Fibroblast of villous mesenchyme (primary cell): ENCODE data around the gene HYOU1. TPM values are rescaled to one million over a fixed set of nuclear protein-coding genes. Genes with fewer than 3 reads are reported as not detected.

ENCODE experiments used
- DNase-seq: peaks from one replicate; pipeline ENCODE4 v3.0.0-alpha.2; 2010; ENCODE audit warnings: low read depth
- H3K4me3 ChIP-seq: 2 replicates; pipeline ENCODE4 v1.5.1; 2011; ENCODE audit warnings: low read depth, mild to moderate bottlenecking, low read length
- small RNA-seq: library from RNA; depleted of rRNA; stranded (forward); fragments of <200 nt; gene quantifications from one replicate; pipeline ENCODE3, GENCODE V24; 2012
- total RNA-seq: library from RNA; depleted of rRNA; stranded (reverse); fragments of >200 nt; gene quantifications from 2 replicates; pipeline ENCODE4 v1.2.3, GENCODE V29; 2012
- TF ChIP-seq, protein P1 (sequence below): IDR thresholded peaks from 2 replicates; pipeline ENCODE4 v1.5.1; 2012; ENCODE audit warnings: low read depth, mild to moderate bottlenecking, low read length; ENCODE audit not compliant: insufficient read depth

The HYOU1 gene
- total RNA-seq, 1 donor = 174 TPM

DNA sequence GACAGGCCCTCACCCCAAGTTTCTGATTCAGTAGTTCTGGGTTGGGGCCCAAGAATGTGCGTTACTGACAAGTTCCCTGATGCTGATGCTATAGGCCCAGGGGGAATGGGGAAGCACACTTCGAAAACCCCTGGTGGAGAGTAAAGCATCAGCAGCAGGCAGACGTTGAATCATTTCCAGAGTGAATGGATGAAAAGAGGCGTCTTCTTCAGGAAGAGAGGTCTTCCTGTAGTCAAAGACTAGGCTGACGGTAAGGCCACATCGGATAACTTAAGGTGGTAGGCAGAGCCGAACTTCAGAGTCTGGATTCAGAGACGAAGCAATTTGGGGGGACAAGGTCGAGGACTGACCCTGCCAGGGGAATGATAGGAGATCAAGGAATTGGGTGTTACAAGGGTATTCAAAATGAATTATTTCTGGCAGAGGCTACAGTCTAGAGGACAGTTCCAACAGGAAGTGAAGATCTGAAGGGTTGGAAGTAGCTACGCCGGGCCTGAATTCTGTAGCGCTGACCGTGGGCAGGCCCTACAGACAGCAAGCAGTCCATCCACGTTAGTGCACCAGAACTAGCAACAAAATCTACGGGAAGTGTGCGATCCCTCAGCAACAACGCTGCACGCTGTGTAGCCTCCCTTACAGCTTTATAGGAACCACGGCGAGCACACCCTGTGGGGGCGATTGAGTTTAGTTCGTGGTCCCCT lies 59.9 kb downstream of the HYOU1 start:
- no peak for DNase-seq
- H3K4me3 ChIP-seq = peak overlapping the region; percentile 89
- TF ChIP-seq, protein P1, sequence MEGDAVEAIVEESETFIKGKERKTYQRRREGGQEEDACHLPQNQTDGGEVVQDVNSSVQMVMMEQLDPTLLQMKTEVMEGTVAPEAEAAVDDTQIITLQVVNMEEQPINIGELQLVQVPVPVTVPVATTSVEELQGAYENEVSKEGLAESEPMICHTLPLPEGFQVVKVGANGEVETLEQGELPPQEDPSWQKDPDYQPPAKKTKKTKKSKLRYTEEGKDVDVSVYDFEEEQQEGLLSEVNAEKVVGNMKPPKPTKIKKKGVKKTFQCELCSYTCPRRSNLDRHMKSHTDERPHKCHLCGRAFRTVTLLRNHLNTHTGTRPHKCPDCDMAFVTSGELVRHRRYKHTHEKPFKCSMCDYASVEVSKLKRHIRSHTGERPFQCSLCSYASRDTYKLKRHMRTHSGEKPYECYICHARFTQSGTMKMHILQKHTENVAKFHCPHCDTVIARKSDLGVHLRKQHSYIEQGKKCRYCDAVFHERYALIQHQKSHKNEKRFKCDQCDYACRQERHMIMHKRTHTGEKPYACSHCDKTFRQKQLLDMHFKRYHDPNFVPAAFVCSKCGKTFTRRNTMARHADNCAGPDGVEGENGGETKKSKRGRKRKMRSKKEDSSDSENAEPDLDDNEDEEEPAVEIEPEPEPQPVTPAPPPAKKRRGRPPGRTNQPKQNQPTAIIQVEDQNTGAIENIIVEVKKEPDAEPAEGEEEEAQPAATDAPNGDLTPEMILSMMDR = peak; percentile 13

Small RNA genes lying within 50 kb of the gene (small RNA-seq; reads per million reads assigned to genes)
- gene AP003392.2 (not detected), gene RF00017 (not detected), gene RF00019 (not detected)

Other genes with a start within 250 kb of the HYOU1 start
- gene CXCR5, start 173.3 kb downstream of the HYOU1 start, total RNA-seq = not detected in 2 replicates
- 28.9 and 29.0 TPM in 2 replicates for gene BCL9L, start 131.3 kb downstream of the HYOU1 start, total RNA-seq
- not detected in 2 replicates for gene UPK2, start 100.9 kb downstream of the HYOU1 start, total RNA-seq
- gene FOXR1, start 85.4 kb downstream of the HYOU1 start, total RNA-seq = not detected in 2 replicates
- 34.5 and 42.8 TPM in 2 replicates for gene CENATAC, start 59.1 kb downstream of the HYOU1 start, total RNA-seq
- 886 and 914 TPM in 2 replicates for gene RPS25, start 38.9 kb downstream of the HYOU1 start, total RNA-seq
- gene TRAPPC4, start 38.4 kb downstream of the HYOU1 start, total RNA-seq = 55.4 and 94.6 TPM in 2 replicates
- 9.5 and 13.2 TPM in 2 replicates for gene SLC37A4, start 26.3 kb downstream of the HYOU1 start, total RNA-seq
- 24.2 and 24.6 TPM in 2 replicates for gene VPS11, start 10.6 kb upstream of the HYOU1 start, total RNA-seq
- gene HMBS, start 27.7 kb upstream of the HYOU1 start, total RNA-seq = 11.2 and 13.2 TPM in 2 replicates
- gene DPAGT1, start 44.6 kb upstream of the HYOU1 start, total RNA-seq = 21.3 and 29.4 TPM in 2 replicates
- gene C2CD2L, start 50.1 kb upstream of the HYOU1 start, total RNA-seq = 4.5 and 5.6 TPM in 2 replicates
- gene HINFP, start 64.4 kb upstream of the HYOU1 start, total RNA-seq = 18.6 and 20.3 TPM in 2 replicates
- under 0.01 and 0.86 TPM in 2 replicates for gene ABCG4, start 91.8 kb upstream of the HYOU1 start, total RNA-seq
- 16.4 and 17.7 TPM in 2 replicates for gene NLRX1, start 111.5 kb upstream of the HYOU1 start, total RNA-seq
- gene NHERF4, start 128.3 kb upstream of the HYOU1 start, total RNA-seq = not detected in 2 replicates
- 13.2 and 20.7 TPM in 2 replicates for gene CBL, start 149.1 kb upstream of the HYOU1 start, total RNA-seq